HG03139 (cell line): ENCODE results near the gene AKAP14.
A peak's percentile ranks its signal among the peaks of the same experiment; 100 is the strongest.
"Not testable (repeated sequence)": the region's sequence is repeated elsewhere in the genome, so short reads cannot be mapped to it uniquely, and the experiment has no call there.

Source experiments
- ATAC-seq: cut with Tn5 transposase; IDR thresholded peaks from one replicate; pipeline ENCODE4 v1.9.1; 2021; ENCODE audit not compliant: unreplicated experiment

AKAP14 gene

GRCh38 chrX:119919835-119920585, 24.3 kb downstream of the AKAP14 start:
- no peak for ATAC-seq

DNA sequence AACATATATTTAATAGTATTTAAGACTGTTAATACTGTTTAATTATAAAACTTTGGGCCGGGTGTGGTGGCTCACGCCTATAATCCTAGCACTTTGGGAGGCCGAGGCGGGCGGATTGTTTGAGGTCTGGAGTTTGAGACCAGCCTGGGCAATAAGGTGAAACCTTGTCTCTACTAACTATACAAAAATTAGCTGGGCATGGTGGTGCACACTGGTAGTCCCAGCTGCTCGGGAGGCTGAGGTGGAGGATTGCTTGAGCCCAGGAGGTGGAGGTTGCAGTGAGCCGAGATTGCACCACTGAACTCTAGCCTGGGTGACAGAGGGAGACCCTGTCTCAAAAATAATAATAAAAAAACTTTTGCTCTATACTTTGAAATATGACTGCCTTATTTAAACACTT, 26.7 kb downstream of the AKAP14 start:
- ATAC-seq: not testable (repeated sequence)

DNA sequence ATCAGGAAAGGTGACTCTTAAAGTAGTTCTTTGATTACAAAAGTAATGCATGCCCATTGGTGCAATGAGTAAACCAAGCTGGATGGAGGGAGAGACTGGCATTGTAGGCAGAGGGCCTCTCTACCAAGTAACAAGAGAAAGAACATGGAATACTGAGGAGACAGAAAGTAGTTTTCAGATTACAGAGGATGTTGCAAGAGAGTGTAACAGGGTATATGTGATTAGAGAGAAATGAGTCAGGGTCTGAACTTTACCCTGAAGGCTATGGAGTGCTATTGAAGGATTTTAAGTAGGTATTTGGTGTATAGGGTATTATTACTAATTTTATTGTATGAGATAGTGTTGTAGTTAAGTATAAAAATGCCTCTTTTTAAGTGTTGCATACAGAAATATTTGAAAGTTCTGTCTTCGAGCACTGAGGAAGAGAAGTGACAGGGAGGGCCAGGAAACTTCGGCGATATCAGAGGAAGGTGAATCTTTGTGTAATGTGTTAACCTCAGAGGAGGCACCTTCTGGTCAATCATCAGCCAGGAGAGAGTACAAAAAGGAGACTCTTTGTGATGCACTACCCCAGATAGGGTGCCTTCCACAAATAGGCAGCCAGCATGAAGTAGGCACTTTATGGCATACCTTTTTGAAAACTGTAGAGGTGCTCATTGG, 39.7 kb downstream of the AKAP14 start:
- no peak for ATAC-seq

DNA sequence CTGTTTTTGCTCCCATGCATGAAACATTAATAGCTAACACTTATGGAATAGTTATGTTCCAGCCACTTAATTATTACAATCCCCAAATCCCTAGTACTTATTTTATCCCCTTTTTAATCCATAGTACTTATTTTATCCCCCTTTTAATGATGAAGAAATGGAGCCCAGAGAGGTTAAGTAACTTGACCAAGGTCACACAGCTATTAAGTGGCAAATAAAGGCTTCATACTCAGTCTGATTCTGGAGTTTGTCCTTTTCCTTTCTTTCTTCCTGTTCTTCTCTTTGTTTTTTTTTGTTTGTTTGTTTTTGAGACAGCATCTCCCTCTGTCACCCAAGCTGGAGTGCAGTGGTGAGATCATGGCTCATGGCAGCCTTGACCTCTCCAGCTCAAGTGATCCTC, 45.6 kb downstream of the AKAP14 start:
- ATAC-seq: no peak

- no peak for ATAC-seq
Observed at GRCh38 chrX:119942173-119942819, 46.6 kb downstream of the AKAP14 start.

GRCh38 chrX:119942831-119943184, 47.1 kb downstream of the AKAP14 start:
- ATAC-seq: no peak

DNA sequence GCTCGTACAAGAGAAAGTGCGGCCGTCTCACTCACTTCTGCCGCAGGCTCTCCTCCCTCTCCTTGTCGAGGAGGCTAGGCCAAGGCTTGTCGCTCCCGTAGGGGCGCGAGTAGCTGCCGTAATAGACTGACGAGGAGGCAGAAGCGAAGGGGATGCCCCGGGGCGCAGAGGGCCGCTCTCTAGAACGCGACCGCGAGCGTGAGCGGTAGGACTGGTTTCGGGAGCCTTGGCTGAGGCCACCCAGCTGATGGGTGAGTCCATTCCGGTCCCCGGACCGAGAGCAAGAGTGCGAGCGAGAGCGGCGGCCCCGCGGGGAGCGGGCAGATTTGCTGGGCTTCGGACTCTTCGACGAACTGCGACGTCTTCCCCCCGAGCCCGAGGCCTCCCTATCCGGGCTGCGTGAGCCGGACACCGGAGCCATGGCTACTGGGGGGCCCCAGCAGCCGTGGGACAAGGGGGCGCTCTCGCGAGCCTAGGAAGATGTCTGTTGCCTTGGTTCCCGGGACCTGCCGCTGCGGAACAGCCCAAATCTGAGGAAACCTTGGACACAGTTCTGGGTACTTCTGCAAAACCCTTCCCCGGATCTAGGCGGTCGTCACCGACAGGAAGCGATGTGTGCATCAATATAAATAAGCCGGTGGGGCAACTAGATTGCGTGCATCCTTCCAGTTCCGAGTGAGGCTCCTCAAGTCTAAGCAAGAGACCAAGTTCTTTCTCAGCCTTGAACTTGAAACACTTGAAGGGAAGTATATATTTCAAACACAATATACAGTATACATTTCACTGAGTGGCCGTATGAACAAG, 47.7 kb downstream of the AKAP14 start, which contains the start of gene NKAP:
Gene NKAP, minus strand, starts transcription at position 567 of the 804 bp plus-strand sequence. Its CDS starts 146 bp downstream, at position 421.
- peak; percentile 81 for ATAC-seq

DNA sequence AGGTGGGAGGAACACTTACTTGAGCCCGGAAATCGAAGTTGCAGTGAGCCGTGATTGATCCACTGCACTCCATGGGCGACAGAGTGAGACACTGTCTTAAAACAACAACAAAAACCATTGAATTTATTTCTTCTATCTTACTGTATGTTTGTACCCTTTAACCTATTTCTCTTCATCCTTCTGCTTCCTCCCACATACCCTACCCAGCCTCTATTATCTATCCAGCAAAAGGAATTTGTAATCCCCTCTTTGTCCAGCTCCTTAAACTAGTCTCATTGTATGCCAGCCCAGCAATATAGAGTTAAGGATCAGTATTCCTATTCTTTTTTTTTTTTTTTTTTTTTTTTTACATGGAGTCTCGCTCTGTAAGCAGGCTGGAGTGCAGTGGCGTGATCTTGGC, 49.8 kb downstream of the AKAP14 start:
- ATAC-seq: no peak

DNA sequence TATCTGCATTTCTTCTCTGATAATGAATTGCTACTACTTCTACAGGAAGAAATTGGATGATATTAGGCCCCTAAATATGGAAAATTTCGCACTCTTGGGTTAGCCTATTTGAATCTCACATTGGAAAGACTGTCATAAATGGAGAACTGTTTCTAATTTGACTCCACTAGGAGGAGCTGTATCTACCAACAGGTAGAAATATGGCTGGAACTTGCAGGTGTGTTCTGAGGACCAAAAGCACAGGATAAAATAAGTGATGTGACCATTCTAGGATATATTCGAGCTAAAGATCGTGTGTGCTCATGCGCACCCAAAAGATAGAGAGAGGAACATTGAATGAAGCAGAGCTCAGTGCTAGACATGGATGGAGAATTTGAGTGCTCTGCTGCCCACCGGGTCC, 52.7 kb downstream of the AKAP14 start:
- ATAC-seq: no peak

DNA sequence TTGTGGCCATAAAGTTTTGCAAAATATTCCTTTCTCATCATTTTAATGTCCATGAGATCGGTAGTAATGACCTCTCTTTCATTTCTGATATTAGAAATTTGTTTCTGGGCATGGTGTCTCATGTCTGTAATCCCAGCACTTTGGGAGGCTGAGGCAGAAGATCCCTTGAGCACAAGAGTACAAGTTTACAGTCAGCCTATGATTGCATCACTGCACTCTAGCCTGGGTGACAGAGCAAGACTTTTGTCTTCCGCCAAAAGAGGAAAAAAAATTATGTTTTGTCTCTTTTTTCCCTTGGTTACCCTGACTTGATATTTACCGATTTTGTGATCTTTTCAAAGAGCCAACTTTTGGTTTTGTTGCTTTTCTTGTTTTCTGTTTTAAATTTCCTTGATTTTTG, 58.7 kb downstream of the AKAP14 start:
- ATAC-seq: no peak

GRCh38 chrX:119955807-119956570, 60.3 kb downstream of the AKAP14 start:
- not testable (repeated sequence) for ATAC-seq

DNA sequence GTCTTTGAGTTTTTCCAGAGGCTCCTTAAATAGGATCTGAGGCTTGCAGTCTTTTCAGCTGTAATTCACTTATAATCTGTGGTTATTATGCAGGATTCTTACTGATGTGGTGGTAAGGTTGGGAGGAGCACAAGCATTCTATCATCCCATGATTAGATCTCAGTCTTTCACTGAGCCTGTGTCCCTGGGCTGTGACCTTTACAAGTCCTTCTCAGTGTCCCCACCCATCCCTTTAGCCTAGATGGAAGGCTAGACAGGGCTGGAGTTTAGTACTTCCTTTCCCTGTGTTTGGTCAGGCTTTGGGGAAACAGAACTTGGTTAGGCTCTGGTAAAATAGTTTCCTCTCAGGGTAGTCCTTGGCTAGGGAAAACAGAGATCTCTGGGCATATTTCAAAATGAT, 64.9 kb downstream of the AKAP14 start:
- ATAC-seq: no peak

DNA sequence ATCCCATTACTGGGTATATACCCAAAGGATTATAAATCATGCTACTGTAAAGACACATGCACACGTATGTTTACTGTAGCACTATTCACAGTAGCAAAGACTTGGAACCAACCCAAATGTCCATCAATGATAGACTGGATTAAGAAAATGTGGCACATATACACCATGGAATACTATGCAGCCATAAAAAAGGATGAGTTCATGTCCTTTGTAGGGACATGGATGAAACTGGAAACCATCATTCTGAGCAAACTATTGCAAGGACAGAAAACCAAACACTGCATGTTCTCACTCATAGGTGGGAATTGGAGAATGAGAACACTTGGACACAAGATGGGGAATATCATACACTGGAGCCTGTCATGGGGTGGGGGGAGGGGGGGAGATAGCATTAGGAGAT, 71.1 kb downstream of the AKAP14 start:
- ATAC-seq: not testable (repeated sequence)
